Panc1 (cell line): ENCODE measurements around the gene POLR3B. TPM values are rescaled to one million over a fixed set of nuclear protein-coding genes. Genes with fewer than 3 reads are reported as not detected.

ENCODE experiments used
- ATAC-seq: fragments of 200-7000 bp; cut with Tn5 transposase; 2 replicates; pipeline ENCODE4 v1.9.1; 2020; ENCODE audit warnings: mild to moderate bottlenecking, moderate library complexity
- BruUV-seq: library from RNA; stranded (reverse); fragments of 400-500 nt; replicated peaks from 2 replicates; lab custom pipeline; 2021; lab: Mats Ljungman, UMichigan
- CTCF ChIA-PET: fragments of 300-600 bp; sonication (Branson Sonifier 250); formaldehyde crosslinking; loops from one replicate; lab custom pipeline; 2022; ENCODE audit warnings: antibody characterized with exemption; lab: Charles Lee
- POLR2A ChIA-PET: fragments of 300-600 bp; sonication (Branson Sonifier 250); formaldehyde crosslinking; loops from one replicate; lab custom pipeline; 2022; ENCODE audit warnings: antibody characterized with exemption; lab: Charles Lee
- DNase-seq: peaks from one replicate; pipeline ENCODE4 v3.0.0-alpha.2; 2010; ENCODE audit warnings: low read depth, low spot score
- H3K27ac ChIP-seq: 2 replicates; pipeline ENCODE4 v1.5.1; 2011; ENCODE audit warnings: mild to moderate bottlenecking, low read length, inconsistent platforms
- H3K27me3 ChIP-seq: fragments of 200-500 bp; sonication (Bioruptor generic); 2 replicates; pipeline ENCODE4 v1.6.0; 2014; ENCODE audit warnings: low read length, inconsistent platforms; ENCODE audit not compliant: control insufficient read depth, insufficient read depth
- H3K36me3 ChIP-seq: fragments of 200-500 bp; sonication (Bioruptor generic); 2 replicates; pipeline ENCODE4 v1.5.1; 2014; ENCODE audit warnings: inconsistent platforms, mild to moderate bottlenecking, low read length, moderate library complexity; ENCODE audit not compliant: control insufficient read depth, insufficient read depth
- H3K4me1 ChIP-seq: 2 replicates; pipeline ENCODE4 v1.5.1; 2011; ENCODE audit warnings: inconsistent platforms, mild to moderate bottlenecking, low read length, moderate library complexity; ENCODE audit not compliant: control insufficient read depth, insufficient read depth
- H3K4me3 ChIP-seq, 2 experiments: 2 replicates each; pipeline ENCODE4 v1.5.1; 2011 to 2012; ENCODE audit warnings: low read depth in 2 of 2, low read length in 2 of 2, mild to moderate bottlenecking in 2 of 2, inconsistent platforms in 1 of 2, moderate library complexity in 1 of 2
- H3K9me3 ChIP-seq: fragments of 200-500 bp; sonication (Bioruptor generic); 2 replicates; pipeline ENCODE4 v1.5.1; 2014; ENCODE audit warnings: low read depth, mild to moderate bottlenecking, inconsistent platforms, low read length, moderate library complexity; ENCODE audit not compliant: control insufficient read depth, insufficient read depth
- CTCF ChIP-seq: fragments of 450-650 bp; IDR thresholded peaks from 2 replicates; pipeline ENCODE4 v1.5.1; 2017; ENCODE audit warnings: mild to moderate bottlenecking
- POLR2AphosphoS5 ChIP-seq: IDR thresholded peaks from 2 replicates; pipeline ENCODE4 v1.6.1; 2012; ENCODE audit warnings: mild to moderate bottlenecking, low read depth, low read length, moderate library complexity
- REST ChIP-seq, 2 experiments: IDR thresholded peaks; 2 replicates each; pipeline ENCODE4 v1.6.1; 2011 to 2012; ENCODE audit warnings: low read depth in 2 of 2, control low read depth in 1 of 2, low read length in 1 of 2, mild to moderate bottlenecking in 1 of 2, moderate library complexity in 1 of 2; ENCODE audit not compliant: insufficient read depth in 1 of 2
- SIN3A ChIP-seq: IDR thresholded peaks from 2 replicates; pipeline ENCODE4 v1.6.1; 2012; ENCODE audit warnings: low read depth, mild to moderate bottlenecking, low read length, moderate library complexity, borderline replicate concordance; ENCODE audit not compliant: insufficient read depth
- TCF7L2 ChIP-seq: IDR thresholded peaks from 2 replicates; pipeline ENCODE4 v1.6.1; 2011; ENCODE audit warnings: mild to moderate bottlenecking, low read depth, low read length, inconsistent platforms
- in situ Hi-C: cut with HindIII; loops from 2 replicates; pipeline ENCODE4 v1.10.0; 2016; ENCODE audit warnings: low sequenced_read_pairs, low pct_unique_long_range_greater_than_20kb
- intact Hi-C: fragments of 100-400 bp; cut with micrococcal nuclease; formaldehyde crosslinking; loops from one replicate; pipeline ENCODE4 v1.10.0; 2022; ENCODE audit not compliant: unreplicated experiment
- total RNA-seq: library from RNA; stranded (reverse); gene quantifications from one replicate; pipeline ENCODE4 v1.2.1, GENCODE V29; 2021; ENCODE audit not compliant: unreplicated experiment

POLR3B gene
- total RNA-seq, 1 experiment from 2014 or later: 8.2 TPM

GRCh38 chr12:106359646-106360399, 2.3 kb downstream of the POLR3B start:
- CTCF ChIA-PET: interaction anchor here (0.6 kb wide), 2 partner anchors 446 to 596 kb away, joined by 3 read pairs; partner anchors contain the start of gene TMEM263
- in situ Hi-C loops (no loop called here), intact Hi-C loops (loop anchor here (10.0 kb wide), 1 partner anchor 555 kb away; no protein-coding TSS in a partner anchor)
- Histone ChIP-seq H3K9me3 (no peaks in the 10 kb centered on the region), H3K4me1 (peaks cover 9% of the 10 kb centered on the region; the same call in 1 of the 2 replicates), H3K4me3 (no peak overlapping the region), H3K27me3 (no peaks in the 10 kb centered on the region), H3K36me3 (no peaks in the 10 kb centered on the region; the same call in 1 of the 2 replicates), H3K27ac (no peak overlapping the region)
- DNase-seq (no peak), ATAC-seq (no peak)
- BruUV-seq: TSS peak; percentile 36
- POLR2A ChIA-PET: no interaction called here
- TF ChIP-seq POLR2AphosphoS5 (no peak), SIN3A (no peak), REST (IDR thresholded peaks at IDR 0.05; ENCODE audit: insufficient read depth in 1 of 2, low read depth in 2 of 2, low read length in 1 of 2) (no peak), CTCF (no peak), TCF7L2 (no peak)

- H3K27me3 ChIP-seq: no peaks in the 10 kb centered on the region
- POLR2A ChIA-PET: no interaction called here
- no peak for DNase-seq
- no TSS peak for BruUV-seq
- in situ Hi-C loops: no loop called here
- peaks cover 9% of the 10 kb centered on the region; the same call in 1 of the 2 replicates for H3K4me1 ChIP-seq
- H3K4me3 ChIP-seq: no peak overlapping the region
- no peaks in the 10 kb centered on the region; the same call in 1 of the 2 replicates for H3K36me3 ChIP-seq
- ATAC-seq: no peak
- no peaks in the 10 kb centered on the region for H3K9me3 ChIP-seq
- H3K27ac ChIP-seq: no peak overlapping the region
- CTCF ChIA-PET: no interaction called here
- intact Hi-C loops: no loop called here
- TF ChIP-seq REST (IDR thresholded peaks at IDR 0.05; ENCODE audit: insufficient read depth in 1 of 2, low read depth in 2 of 2, low read length in 1 of 2): no peak
- no peak for TF ChIP-seq SIN3A
- TF ChIP-seq TCF7L2: no peak
- TF ChIP-seq POLR2AphosphoS5: no peak
- no peak for TF ChIP-seq CTCF
These were observed 2.9 kb downstream of the POLR3B start for GRCh38 chr12:106360400-106360994.
